Gastrocnemius medialis (tissue), 4 donors: ENCODE measurements around the gene PIEZO1.

Experiments used
- CTCF ChIP-seq, 5 experiments: fragments of 450-650 bp in 3 of 5; fragments of 200-600 bp in 2 of 5; sonication (generic) in 2 of 5; IDR thresholded peaks in 4 of 5; conservative IDR thresholded peaks in 1 of 5; 1 replicate in 4 of 5; 2 replicates in 1 of 5; pipeline ENCODE4 v1.5.1; 2016 to 2019; ENCODE audit warnings: antibody characterized with exemption in 5 of 5, mild to moderate bottlenecking in 3 of 5, moderate library complexity in 3 of 5
- POLR2A ChIP-seq, 2 donors: fragments of 450-650 bp; IDR thresholded peaks; one replicate each; pipeline ENCODE4 v1.6.1; 2017; ENCODE audit warnings: antibody characterized with exemption in 2 of 2, mild to moderate bottlenecking in 2 of 2, moderate library complexity in 2 of 2

DNA sequence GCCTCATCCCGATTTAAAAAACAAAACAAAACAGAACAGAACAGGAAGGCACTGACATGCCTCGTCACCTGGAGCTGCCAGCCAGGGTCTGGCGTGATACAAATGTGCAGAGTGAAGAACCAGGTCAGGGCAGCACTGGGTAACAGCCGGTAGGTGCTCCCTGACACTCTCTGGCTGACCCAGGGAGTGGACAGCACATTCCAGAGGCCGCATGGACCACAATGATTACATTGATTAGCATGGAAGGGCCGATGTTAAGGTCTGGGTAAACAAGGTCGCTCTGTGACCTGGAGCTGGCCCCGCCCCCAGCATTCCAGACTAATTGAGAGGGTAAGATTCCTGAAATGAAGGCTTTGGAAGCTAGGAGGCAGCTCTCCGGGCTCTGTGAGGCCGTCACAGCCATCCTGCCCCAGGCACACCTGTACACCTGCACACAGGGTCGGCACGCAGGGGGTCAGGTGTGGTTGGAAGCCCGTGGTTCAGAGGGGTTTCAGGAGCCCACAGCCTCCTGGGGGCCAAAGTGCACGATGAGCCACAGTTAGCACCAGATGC lies 21.4 kb downstream of the PIEZO1 start:
- TF ChIP-seq CTCF (IDR thresholded peaks at IDR 0.05 in 4 of 5, conservative IDR thresholded peaks at IDR 0.05 in 1 of 5) (no peak), POLR2A (IDR thresholded peaks at IDR 0.05) (no peak)
